IMR-90 (cell line): ENCODE measurements around the gene MLLT10.
"Not testable (repeated sequence)": the region's sequence is repeated elsewhere in the genome, so short reads cannot be mapped to it uniquely, and the experiment has no call there.

ENCODE experiments used
- CTCF ChIP-seq: conservative IDR thresholded peaks from 2 replicates; pipeline ENCODE4 v1.5.1; 2012; ENCODE audit warnings: mild to moderate bottlenecking, low read depth, low read length, improper control_type of control experiment
- MXI1 ChIP-seq: IDR thresholded peaks from 2 replicates; pipeline ENCODE4 v1.6.1; 2012; ENCODE audit warnings: low read depth, mild to moderate bottlenecking, low read length, moderate library complexity, borderline replicate concordance
- POLR2A ChIP-seq: IDR thresholded peaks from 2 replicates; pipeline ENCODE4 v1.6.1; 2012; ENCODE audit warnings: mild to moderate bottlenecking, low read depth, low read length

- not testable (repeated sequence) for TF ChIP-seq CTCF, POLR2A, MXI1
Measured at GRCh38 chr10:21624421-21624820, 90.4 kb downstream of the MLLT10 start.
